HG03045 (cell line): Measurements from ENCODE around the gene BNC2.

Experiments used
- ATAC-seq: cut with Tn5 transposase; IDR thresholded peaks from one replicate; pipeline ENCODE4 v1.9.1; 2021; ENCODE audit warnings: mild to moderate bottlenecking, moderate library complexity; ENCODE audit not compliant: unreplicated experiment

BNC2 gene

GRCh38 chr9:16429671-16430070, 440.8 kb downstream of the BNC2 start:
- no peak for ATAC-seq

GRCh38 chr9:16427873-16428427, 442.5 kb downstream of the BNC2 start:
- no peak for ATAC-seq

GRCh38 chr9:16426716-16427115, 443.8 kb downstream of the BNC2 start:
- no peak for ATAC-seq

- no peak for ATAC-seq
Observed at GRCh38 chr9:16425562-16426231, 444.8 kb downstream of the BNC2 start.

- ATAC-seq, result no peak
Observed at GRCh38 chr9:16422114-16422513, 448.4 kb downstream of the BNC2 start.

- no peak for ATAC-seq
Observed at GRCh38 chr9:16421532-16421931, 448.9 kb downstream of the BNC2 start.

- no peak for ATAC-seq
Observed at GRCh38 chr9:16419124-16419523, 451.3 kb downstream of the BNC2 start.

GRCh38 chr9:16418721-16419120, 451.7 kb downstream of the BNC2 start:
- ATAC-seq, result no peak

- ATAC-seq, result no peak
Observed at GRCh38 chr9:16417749-16418148, 452.7 kb downstream of the BNC2 start.

GRCh38 chr9:16417161-16417560, 453.3 kb downstream of the BNC2 start:
- no peak for ATAC-seq

GRCh38 chr9:16414451-16414850, 456.0 kb downstream of the BNC2 start:
- no peak for ATAC-seq

- ATAC-seq, result no peak
Observed at GRCh38 chr9:16413509-16414016, 456.9 kb downstream of the BNC2 start.

GRCh38 chr9:16412740-16413139, 457.7 kb downstream of the BNC2 start:
- no peak for ATAC-seq

- no peak for ATAC-seq
Observed at GRCh38 chr9:16411311-16411710, 459.2 kb downstream of the BNC2 start.

GRCh38 chr9:16410601-16411280, 459.7 kb downstream of the BNC2 start:
- ATAC-seq, result no peak

GRCh38 chr9:16407617-16408016, 462.9 kb downstream of the BNC2 start:
- no peak for ATAC-seq

- ATAC-seq, result no peak
Observed at GRCh38 chr9:16406526-16407225, 463.8 kb downstream of the BNC2 start.

- no peak for ATAC-seq
Observed at GRCh38 chr9:16405421-16405820, 465.0 kb downstream of the BNC2 start.

- ATAC-seq, result no peak
Observed at GRCh38 chr9:16401701-16402100, 468.8 kb downstream of the BNC2 start.

GRCh38 chr9:16398691-16399090, 471.8 kb downstream of the BNC2 start:
- ATAC-seq, result no peak

GRCh38 chr9:16396389-16396788, 474.1 kb downstream of the BNC2 start:
- ATAC-seq, result no peak

- ATAC-seq, result no peak
Observed at GRCh38 chr9:16391369-16391768, 479.1 kb downstream of the BNC2 start.
